Body of pancreas (tissue), 4 donors: ENCODE data around the gene EDNRA. TPM values are rescaled to one million over a fixed set of nuclear protein-coding genes. Genes with fewer than 3 reads are reported as not detected.

Source experiments
- ATAC-seq: fragments of 150-250 bp; one replicate; pipeline ENCODE4 v1.9.1; 2016
- DNase-seq, 4 donors: peaks; one replicate each; pipeline ENCODE4 v3.0.0-alpha.2; 2019
- H3K27ac ChIP-seq, 4 donors: fragments of 200-600 bp; sonication (generic); 1 replicate in 3 of 4; 2 replicates in 1 of 4; pipeline versions ENCODE4 v1.5.1 to v1.6.1; 2016 to 2019; ENCODE audit warnings: mild to moderate bottlenecking in 1 of 4, mixed read lengths in 1 of 4, moderate library complexity in 1 of 4
- H3K27me3 ChIP-seq, 2 donors: fragments of 200-600 bp; sonication (generic); one replicate each; pipeline ENCODE4 v1.6.0; 2016; ENCODE audit warnings: mild to moderate bottlenecking in 1 of 2
- H3K36me3 ChIP-seq, 2 donors: fragments of 200-600 bp; sonication (generic); replicated peaks in 1 of 2; 2 replicates each; pipeline ENCODE4 v1.5.1; 2016; ENCODE audit warnings: low read depth in 2 of 2; ENCODE audit not compliant: insufficient read depth in 1 of 2
- H3K4me1 ChIP-seq: fragments of 200-600 bp; sonication (generic); one replicate; pipeline ENCODE4 v1.6.0; 2016
- H3K4me3 ChIP-seq, 2 donors: fragments of 200-600 bp; sonication (generic); 1 replicate in 1 of 2; 2 replicates in 1 of 2; pipeline ENCODE4 v1.5.1; 2016 to 2019
- H3K9me3 ChIP-seq, 3 donors: fragments of 200-600 bp; sonication (generic); 1 replicate in 2 of 3; 2 replicates in 1 of 3; pipeline ENCODE4 v1.5.1; 2016
- CTCF ChIP-seq, 7 experiments: fragments of 450-650 bp in 4 of 7; fragments of 200-600 bp in 3 of 7; sonication (generic) in 3 of 7; IDR thresholded peaks; one replicate each; pipeline ENCODE4 v1.5.1; 2016 to 2019; ENCODE audit warnings: antibody characterized with exemption in 7 of 7
- POLR2A ChIP-seq, 3 donors: fragments of 450-650 bp; IDR thresholded peaks; one replicate each; pipeline ENCODE4 v1.6.1; 2016; ENCODE audit warnings: antibody characterized with exemption in 3 of 3, mild to moderate bottlenecking in 2 of 3
- WGBS, 2 donors: methylation state at CpG; one replicate each; pipeline ENCODE4 v1.1.5; 2017; 5-methylcytosine and 5-hydroxymethylcytosine counted together
- intact Hi-C: fragments of 100-400 bp; cut with DNase I; formaldehyde crosslinking; loops from one replicate; pipeline ENCODE4 v1.15.1; 2023
- total RNA-seq, 2 donors: library from RNA; depleted of rRNA; stranded (reverse); fragments of >200 nt; gene quantifications; one replicate each; pipeline ENCODE4 v1.1.0, GENCODE V29; 2016

Gene EDNRA
- total RNA-seq, 2 donors from 2014 or later: 1.3 TPM

- Histone ChIP-seq H3K27ac (no peak overlapping the region), H3K9me3 (no peaks in the 10 kb centered on the region), H3K4me1 (no peaks in the 10 kb centered on the region), H3K36me3 (no peaks in the 10 kb centered on the region), H3K4me3 (no peak overlapping the region), H3K27me3 (no peaks in the 10 kb centered on the region)
- ATAC-seq: no peak
- no peak for TF ChIP-seq POLR2A (IDR thresholded peaks at IDR 0.05)
- no peak for TF ChIP-seq CTCF (IDR thresholded peaks at IDR 0.05)
- intact Hi-C loops: no loop called here
- WGBS, 2 donors: 65 to 100% methylated on average over 1 of the region's 1 CpG
- DNase-seq: no peak
These were observed 34.5 kb downstream of the EDNRA start for GRCh38 chr4:147515220-147515936.

- Histone ChIP-seq H3K4me3 (no peak overlapping the region), H3K27me3 (no peaks in the 10 kb centered on the region), H3K9me3 (no peaks in the 10 kb centered on the region), H3K4me1 (no peaks in the 10 kb centered on the region), H3K27ac (no peak overlapping the region), H3K36me3 (no peaks in the 10 kb centered on the region)
- TF ChIP-seq POLR2A (IDR thresholded peaks at IDR 0.05) (no peak), CTCF (IDR thresholded peaks at IDR 0.05) (no peak)
- DNase-seq (no peak), ATAC-seq (no peak)
- WGBS, 2 donors: 23 to 41% methylated on average over 1 of the region's 1 CpG
- intact Hi-C loops: no loop called here
These were observed 35.2 kb downstream of the EDNRA start for GRCh38 chr4:147516133-147516532.

GRCh38 chr4:147518086-147518485, 37.2 kb downstream of the EDNRA start:
- H3K9me3 ChIP-seq: no peaks in the 10 kb centered on the region
- no peak overlapping the region for H3K27ac ChIP-seq
- H3K36me3 ChIP-seq: no peaks in the 10 kb centered on the region
- DNase-seq (no peak), ATAC-seq (no peak)
- H3K4me1 ChIP-seq: no peaks in the 10 kb centered on the region
- no peak overlapping the region for H3K4me3 ChIP-seq
- WGBS, 2 donors: 65 to 66% methylated on average over 2 of the region's 2 CpGs
- no peaks in the 10 kb centered on the region for H3K27me3 ChIP-seq
- intact Hi-C loops: no loop called here
- TF ChIP-seq CTCF (IDR thresholded peaks at IDR 0.05) (no peak), POLR2A (IDR thresholded peaks at IDR 0.05) (no peak)

GRCh38 chr4:147518846-147519767, 38.2 kb downstream of the EDNRA start:
- WGBS, 2 donors: 68 to 79% methylated on average over 3 of the region's 3 CpGs
- H3K4me3 ChIP-seq: no peak overlapping the region
- H3K27ac ChIP-seq: no peak overlapping the region
- peak; percentile 67 for ATAC-seq
- no peaks in the 10 kb centered on the region for H3K4me1 ChIP-seq
- H3K36me3 ChIP-seq: no peaks in the 10 kb centered on the region
- H3K27me3 ChIP-seq: no peaks in the 10 kb centered on the region
- TF ChIP-seq CTCF (IDR thresholded peaks at IDR 0.05): peak; percentile 65 to 82 (median 76)
- TF ChIP-seq POLR2A (IDR thresholded peaks at IDR 0.05): no peak
- H3K9me3 ChIP-seq: no peaks in the 10 kb centered on the region
- DNase-seq: peak; percentile 60 to 77 (median 68)
- intact Hi-C loops: no loop called here
